HL-60 (cell line): ENCODE data around the gene OIT3.

Experiments
- DNase-seq, 2 experiments: peaks; one replicate each; pipeline ENCODE4 v3.0.0-alpha.2; 2010 to 2020; ENCODE audit warnings: low read depth in 1 of 2, low spot score in 1 of 2
- H3K27ac ChIP-seq: fragments of 250-450 bp; sonication (Bioruptor Pico); replicated peaks from 2 replicates; pipeline ENCODE4 v1.5.1; 2020; ENCODE audit warnings: mild to moderate bottlenecking, moderate library complexity
- H3K27me3 ChIP-seq: fragments of 250-450 bp; sonication (Bioruptor Pico); 2 replicates; pipeline ENCODE4 v1.5.1; 2021; ENCODE audit warnings: mild to moderate bottlenecking, moderate library complexity; ENCODE audit not compliant: insufficient read depth, poor library complexity, severe bottlenecking
- H3K4me3 ChIP-seq: replicated peaks from 2 replicates; pipeline ENCODE4 v1.5.1; 2011; ENCODE audit warnings: mild to moderate bottlenecking, control low read depth, low read length; ENCODE audit not compliant: insufficient read depth
- CTCF ChIP-seq: IDR thresholded peaks from one replicate; pipeline ENCODE4 v1.5.1; 2011; ENCODE audit warnings: low read length, control low read depth, inconsistent platforms; ENCODE audit not compliant: insufficient read depth
- GABPA ChIP-seq: IDR thresholded peaks from 2 replicates; pipeline ENCODE4 v1.6.1; 2012; ENCODE audit warnings: low read depth
- POLR2AphosphoS5 ChIP-seq: IDR thresholded peaks from 2 replicates; pipeline ENCODE4 v1.6.1; 2012; ENCODE audit warnings: low read depth
- REST ChIP-seq: IDR thresholded peaks from 2 replicates; pipeline ENCODE4 v1.6.1; 2012; ENCODE audit warnings: low read depth; ENCODE audit not compliant: insufficient replicate concordance
- SPI1 ChIP-seq: IDR thresholded peaks from 2 replicates; pipeline ENCODE4 v1.6.1; 2012; ENCODE audit warnings: low read depth, mild to moderate bottlenecking, borderline replicate concordance

The OIT3 gene

GRCh38 chr10:72850861-72851260 is 42.7 kb upstream of the OIT3 start:
- no peak for DNase-seq
- TF ChIP-seq CTCF = no peak
- TF ChIP-seq GABPA = no peak
- TF ChIP-seq POLR2AphosphoS5 = no peak
- no peak for TF ChIP-seq REST
- no peak for TF ChIP-seq SPI1
- Histone ChIP-seq H3K27me3 (no peaks in the 10 kb centered on the region), H3K27ac (peak overlapping the region; percentile 8; the same call in 1 of the 2 replicates), H3K4me3 (no peak overlapping the region)

- Histone ChIP-seq H3K27me3 (no peaks in the 10 kb centered on the region), H3K4me3 (no peak overlapping the region), H3K27ac (no peak overlapping the region)
- no peak for DNase-seq
- no peak for TF ChIP-seq GABPA
- no peak for TF ChIP-seq CTCF
- no peak for TF ChIP-seq POLR2AphosphoS5
- TF ChIP-seq SPI1 = no peak
- no peak for TF ChIP-seq REST
Measured at GRCh38 chr10:72851509-72851908, 42.0 kb upstream of the OIT3 start.

DNA sequence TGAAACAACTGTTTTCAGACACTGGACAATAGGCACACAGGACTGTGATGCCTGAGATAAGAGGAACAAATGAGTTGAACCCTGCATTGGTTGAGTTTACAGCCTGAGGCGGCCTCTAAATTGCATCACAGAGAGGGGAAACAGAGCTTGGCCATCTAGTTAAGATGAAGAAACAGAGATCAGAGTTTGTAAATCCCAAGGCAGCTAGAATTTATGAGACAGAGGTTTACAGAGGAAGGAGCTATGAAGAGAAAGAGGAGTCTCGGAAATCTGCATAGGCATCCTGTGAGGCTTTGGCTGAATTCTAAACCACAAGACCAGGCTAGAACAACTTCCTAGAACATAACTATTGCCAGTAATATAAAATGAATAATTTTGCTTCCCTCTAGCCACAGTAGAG is 41.0 kb upstream of the OIT3 start:
- TF ChIP-seq GABPA = no peak
- TF ChIP-seq POLR2AphosphoS5 = no peak
- no peak for TF ChIP-seq CTCF
- no peak for TF ChIP-seq SPI1
- TF ChIP-seq REST = no peak
- DNase-seq = peak in 1 of 2 experiments; percentile 54
- Histone ChIP-seq H3K27me3 (no peaks in the 10 kb centered on the region), H3K27ac (no peak overlapping the region), H3K4me3 (no peak overlapping the region)
